ENCODE results near the gene SOAT2. TPM values are rescaled to one million over a fixed set of nuclear protein-coding genes. Genes with fewer than 3 reads are reported as not detected.
"Not testable (repeated sequence)": the region's sequence is repeated elsewhere in the genome, so short reads cannot be mapped to it uniquely, and the experiment has no call there.

Gene SOAT2
- total RNA-seq, 1 donor from 2014 or later = not detected

GRCh38 chr12:53082637-53083175, 20.6 kb upstream of the SOAT2 start:
- DNase-seq (ENCODE audit: low read depth in 2 of 2) = no peak

DNA sequence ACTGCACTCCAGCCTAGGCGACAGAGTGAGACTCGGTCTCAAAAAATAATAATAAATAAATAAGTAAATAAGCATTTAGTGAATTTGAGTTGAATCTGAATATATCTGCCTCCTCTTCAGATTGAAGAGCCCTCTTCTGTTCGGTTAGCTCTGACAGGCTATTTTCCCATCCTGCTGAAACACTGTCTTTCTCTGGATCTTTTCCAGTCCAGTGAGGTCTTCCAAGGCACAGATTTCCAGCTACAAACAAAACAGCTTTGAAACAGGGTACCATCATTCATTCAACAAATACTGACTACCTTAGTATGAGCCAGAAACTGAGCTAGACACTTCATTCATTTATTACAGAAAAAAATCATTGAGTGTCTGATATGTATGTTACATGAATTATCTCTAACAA, 16.9 kb upstream of the SOAT2 start:
- DNase-seq (ENCODE audit: low read depth in 2 of 2) = no peak

- DNase-seq (ENCODE audit: low read depth in 2 of 2) = no peak
These were observed 13.2 kb upstream of the SOAT2 start for GRCh38 chr12:53090105-53090504.

DNA sequence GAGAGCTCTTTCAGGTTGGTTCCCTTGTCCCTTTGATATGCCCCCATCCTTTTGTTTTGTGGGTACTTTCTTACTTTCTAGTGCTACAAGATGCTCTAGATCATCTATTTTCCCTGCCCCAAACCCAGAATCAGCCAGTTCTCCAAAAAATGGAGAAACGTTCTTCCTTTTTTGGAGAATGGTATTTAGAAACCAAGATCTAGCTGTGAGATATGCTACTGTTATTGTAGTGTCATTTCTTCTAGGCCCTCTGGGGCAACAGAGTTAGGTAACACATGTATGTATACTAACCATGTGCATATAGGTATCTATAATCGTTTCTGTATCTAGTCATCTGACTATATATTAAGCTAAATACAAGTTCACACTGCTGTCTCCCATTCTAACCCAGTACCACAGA, 12.7 kb upstream of the SOAT2 start:
- DNase-seq (ENCODE audit: low read depth in 2 of 2) = no peak

DNA sequence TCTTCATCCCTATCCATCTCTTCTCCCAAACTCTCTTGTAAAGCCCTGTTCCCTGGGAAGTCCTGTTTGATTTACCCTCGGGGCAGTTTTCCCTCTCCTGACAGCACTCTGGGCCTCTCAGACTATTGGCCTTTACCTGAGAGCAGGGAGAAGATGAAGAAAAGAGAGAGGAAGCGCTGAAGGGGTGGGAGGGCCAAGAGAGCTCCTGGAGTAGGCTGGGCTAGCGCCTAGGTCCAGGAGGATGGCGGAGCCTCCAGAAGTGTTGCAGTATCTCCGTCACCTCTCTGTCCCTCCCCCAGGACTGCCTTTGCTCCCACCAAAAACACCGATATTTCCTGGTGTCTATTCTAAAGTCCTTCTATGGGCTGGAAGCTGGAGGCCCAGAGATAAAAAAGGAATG, 11.5 kb upstream of the SOAT2 start:
- no peak for DNase-seq (ENCODE audit: low read depth in 2 of 2)

GRCh38 chr12:53093777-53094393, 9.4 kb upstream of the SOAT2 start:
- DNase-seq (ENCODE audit: low read depth in 2 of 2) = no peak

GRCh38 chr12:53094394-53094787, 8.9 kb upstream of the SOAT2 start:
- no peak for DNase-seq (ENCODE audit: low read depth in 2 of 2)

DNA sequence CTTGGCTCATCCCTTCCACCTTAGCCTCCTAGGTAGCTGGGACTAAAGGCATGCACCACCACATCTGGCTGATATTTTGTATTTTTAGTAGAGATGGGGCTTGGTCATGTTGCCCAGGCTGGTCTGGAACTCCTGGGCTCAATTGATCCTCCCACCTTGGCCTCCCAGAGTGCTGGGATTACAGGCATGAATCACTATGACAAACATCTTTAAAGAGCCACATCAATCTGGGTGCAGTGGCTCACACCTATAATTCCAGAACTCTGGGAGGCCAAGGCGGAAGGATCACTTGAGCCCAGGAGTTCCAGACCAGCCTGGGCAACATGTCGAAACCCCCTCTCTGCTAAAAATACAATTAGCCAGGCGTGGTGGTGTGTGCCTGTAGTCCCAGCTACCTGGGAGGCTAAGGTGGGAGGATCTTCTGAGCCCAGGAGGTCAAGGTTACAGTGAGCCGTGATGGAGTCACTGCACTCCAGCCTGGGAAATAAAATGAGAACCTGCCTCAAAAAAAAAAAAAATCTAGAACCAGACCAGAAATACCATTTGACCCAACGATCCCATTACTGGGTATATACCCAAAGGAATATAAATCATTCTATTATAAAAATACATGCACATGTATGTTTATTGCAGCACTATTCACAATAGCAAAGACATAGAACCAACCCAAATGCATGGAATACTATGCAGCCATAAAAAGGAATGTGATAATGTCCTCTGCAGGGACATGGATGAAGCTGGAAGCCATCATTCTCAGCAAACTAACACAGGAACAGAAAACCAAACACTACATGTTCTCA, 8.3 kb upstream of the SOAT2 start:
- not testable (repeated sequence) for DNase-seq (ENCODE audit: low read depth in 2 of 2)

DNA sequence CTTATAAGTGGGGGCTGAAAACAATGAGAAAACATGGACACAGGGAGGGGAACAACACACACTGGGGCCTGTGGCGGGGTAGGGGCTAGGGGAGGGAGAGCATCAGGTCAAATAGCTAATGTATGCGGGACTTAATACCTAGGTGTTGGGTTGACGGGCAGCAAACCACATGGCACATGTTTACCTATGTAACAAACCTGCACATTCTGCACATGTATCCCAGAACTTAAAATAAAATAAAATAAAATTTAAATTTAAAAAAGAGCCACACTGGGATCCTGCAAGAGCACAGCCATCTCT, 7.7 kb upstream of the SOAT2 start:
- not testable (repeated sequence) for DNase-seq (ENCODE audit: low read depth in 2 of 2)

DNA sequence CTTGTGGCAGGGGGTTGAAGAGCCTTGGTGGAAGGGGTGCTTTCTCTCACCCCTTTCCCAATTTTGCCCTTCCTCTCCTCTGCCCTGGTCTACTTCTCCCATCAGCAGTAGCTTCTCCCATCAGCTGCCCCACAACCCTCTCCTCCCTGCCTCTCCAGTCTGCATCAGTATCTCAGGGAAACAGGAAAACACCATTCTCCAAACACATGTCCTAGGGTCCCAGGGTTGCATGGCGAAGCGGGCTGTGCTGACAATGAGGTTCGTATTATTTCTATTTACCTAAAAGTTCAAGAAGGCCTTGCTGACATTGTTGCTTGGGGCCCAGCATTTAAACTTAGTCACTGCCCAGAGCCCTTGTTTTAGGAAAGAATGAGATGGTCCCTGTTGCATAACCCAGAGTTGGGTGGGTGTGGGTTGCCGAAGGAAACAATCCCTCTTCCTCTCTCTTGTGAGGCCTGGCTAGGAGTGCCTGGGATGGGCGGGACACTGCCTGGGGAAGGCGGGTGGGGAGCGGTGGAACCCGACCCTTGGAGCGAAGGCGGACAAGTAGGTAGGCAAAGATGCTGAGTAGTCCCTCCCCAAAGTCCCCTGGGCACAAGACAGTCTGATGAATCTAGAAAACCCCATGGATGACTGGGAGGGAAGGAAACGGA, 7.1 kb upstream of the SOAT2 start:
- no peak for DNase-seq (ENCODE audit: low read depth in 2 of 2)

DNA sequence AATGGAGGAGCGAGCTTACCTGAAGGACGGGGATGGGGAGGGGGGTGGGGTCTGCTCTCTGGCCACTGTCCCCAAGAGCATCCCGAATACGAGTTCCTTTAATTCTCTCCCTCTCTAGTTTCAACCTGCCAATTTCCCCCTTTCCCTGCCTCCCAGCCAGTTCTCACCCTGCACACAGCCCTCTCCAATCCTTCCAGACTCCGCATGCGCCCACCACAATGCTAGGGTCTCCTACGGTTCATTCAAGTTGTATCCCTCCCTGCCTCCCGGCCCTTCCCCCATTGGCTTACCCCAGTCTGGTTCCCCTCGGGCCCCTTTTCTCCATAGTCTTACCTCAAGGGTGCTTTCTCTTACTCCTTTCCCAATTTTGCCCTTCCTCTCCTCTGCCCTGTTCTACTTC, 6.5 kb upstream of the SOAT2 start:
- no peak for DNase-seq (ENCODE audit: low read depth in 2 of 2)

DNA sequence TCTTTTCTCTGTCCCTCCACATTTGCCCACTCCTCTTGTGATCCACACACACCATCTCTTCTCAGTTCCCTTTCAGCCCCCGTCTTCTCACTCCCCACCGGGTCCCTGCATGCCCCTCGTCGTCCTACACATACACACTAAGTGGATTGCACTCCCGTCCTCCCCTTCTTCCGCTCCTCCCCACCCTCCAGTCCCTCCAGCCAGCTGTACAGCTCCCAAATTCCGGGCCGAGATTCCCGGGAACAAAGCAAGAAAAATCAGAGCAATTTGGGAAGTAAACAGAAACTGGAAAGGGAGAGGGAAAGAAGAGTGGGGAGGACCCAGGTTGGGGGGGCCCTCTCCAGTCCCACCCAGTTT, 6.1 kb upstream of the SOAT2 start:
- no peak for DNase-seq (ENCODE audit: low read depth in 2 of 2)

- DNase-seq (ENCODE audit: low read depth in 2 of 2) = peak in 1 of 2 donors; percentile 41
These were observed 5.5 kb upstream of the SOAT2 start, which contains the start of gene IGFBP6 for GRCh38 chr12:53097564-53098353. IGFBP6 (plus strand) TSS chr12:53097667; CDS start chr12:53097718, 51 bp downstream.

DNA sequence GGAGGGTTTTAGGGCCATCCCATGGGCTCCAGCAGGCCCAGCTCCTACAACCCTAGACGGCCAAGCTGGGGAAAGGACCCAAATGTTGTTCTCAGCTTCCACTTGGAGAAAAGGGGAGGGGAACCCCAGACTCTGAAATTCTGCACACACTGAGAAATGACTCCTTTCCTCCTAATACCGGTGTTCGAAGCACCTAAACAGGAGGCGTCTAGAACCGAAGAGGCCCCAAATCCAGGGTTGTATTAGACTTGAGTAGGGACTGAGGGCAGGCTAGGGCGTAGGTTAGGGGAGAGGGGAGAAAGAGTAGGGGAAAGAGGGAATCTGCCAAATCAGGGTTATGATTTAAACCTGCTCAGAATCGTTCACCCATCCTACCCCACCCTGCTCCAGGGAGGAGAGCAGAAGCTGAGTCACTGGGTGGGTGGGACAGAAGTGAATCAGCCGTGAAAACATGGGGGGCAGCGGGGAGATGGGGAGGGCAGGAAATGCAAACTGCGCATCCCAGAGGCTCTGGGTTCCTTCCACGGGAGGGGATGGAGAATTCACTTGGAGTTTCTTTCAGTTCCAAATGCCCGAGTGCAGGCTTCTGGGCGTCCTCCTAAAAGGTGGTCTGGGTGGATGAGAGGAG, 4.8 kb upstream of the SOAT2 start:
- DNase-seq (ENCODE audit: low read depth in 2 of 2) = peak in 1 of 2 donors; percentile 36

GRCh38 chr12:53099071-53099882, 4.0 kb upstream of the SOAT2 start:
- DNase-seq (ENCODE audit: low read depth in 2 of 2) = peak; percentile 40 to 82

DNA sequence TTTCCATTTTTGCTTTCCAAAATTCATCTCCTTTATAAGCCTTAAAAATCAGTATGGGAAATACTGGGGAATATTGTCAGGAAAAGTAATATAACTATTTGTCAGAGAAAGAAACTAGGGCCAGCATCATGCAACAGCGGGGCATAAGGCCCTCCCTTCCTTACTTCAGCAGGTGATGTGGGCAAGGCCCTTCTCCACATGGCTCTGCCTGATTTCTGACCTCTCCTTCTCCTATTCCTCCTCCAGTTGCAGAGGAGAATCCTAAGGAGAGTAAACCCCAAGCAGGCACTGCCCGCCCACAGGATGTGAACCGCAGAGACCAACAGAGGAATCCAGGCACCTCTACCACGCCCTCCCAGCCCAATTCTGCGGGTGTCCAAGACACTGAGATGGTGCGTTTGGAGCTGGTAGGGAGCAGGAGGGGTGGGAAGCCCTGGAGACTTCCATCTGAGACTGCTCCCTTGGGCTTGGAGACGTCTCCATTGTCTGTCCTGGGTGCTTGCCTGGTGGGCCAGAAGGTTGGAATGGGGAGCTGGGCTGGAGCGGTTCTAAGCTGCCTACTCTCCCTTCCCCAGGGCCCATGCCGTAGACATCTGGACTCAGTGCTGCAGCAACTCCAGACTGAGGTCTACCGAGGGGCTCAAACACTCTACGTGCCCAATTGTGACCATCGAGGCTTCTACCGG, 2.7 kb upstream of the SOAT2 start:
- no peak for DNase-seq (ENCODE audit: low read depth in 2 of 2)

DNA sequence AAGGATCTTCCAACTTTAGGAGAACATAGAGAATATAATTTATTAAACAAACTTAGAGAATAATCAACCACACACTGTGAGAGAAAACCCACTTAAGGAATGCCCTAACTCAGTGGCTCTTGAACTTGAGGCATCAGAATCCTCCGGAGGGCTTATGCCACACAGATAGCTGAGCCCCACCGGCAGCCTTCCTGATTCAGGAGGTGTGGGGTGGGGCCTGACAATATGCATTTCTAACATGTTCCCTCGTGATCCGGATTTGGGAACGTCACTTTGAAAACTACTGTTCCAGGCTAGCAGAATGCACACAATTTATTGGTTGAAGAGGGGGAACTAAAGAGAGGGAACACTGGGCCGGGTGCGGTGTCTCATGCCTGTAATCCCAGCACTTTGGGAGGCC, 2.0 kb upstream of the SOAT2 start:
- DNase-seq (ENCODE audit: low read depth in 2 of 2) = no peak

GRCh38 chr12:53101931-53102781, 1.1 kb upstream of the SOAT2 start:
- DNase-seq (ENCODE audit: low read depth in 2 of 2) = no peak

GRCh38 chr12:53103860-53104305, 597 bp downstream of the SOAT2 start:
- no peak for DNase-seq (ENCODE audit: low read depth in 2 of 2)
